Activated naive CD4-positive, alpha-beta T cell treated with anti-CD3 and anti-CD28 coated beads, Interleukin-2, amount 10 ng/mL, durations not matched to agents 7 days and 5 days (primary cell): Measurements from ENCODE around the gene LYST.
"Not testable (repeated sequence)": the region's sequence is repeated elsewhere in the genome, so short reads cannot be mapped to it uniquely, and the experiment has no call there.

Experiments
- CTCF ChIA-PET: fragments of 350-600 bp; sonication (Branson Sonifier 250); formaldehyde crosslinking; loops from one replicate; lab custom pipeline; 2021; ENCODE audit warnings: antibody characterized with exemption; lab: Charles Lee
- DNase-seq: peaks from one replicate; pipeline ENCODE4 v3.0.0-alpha.2; 2020
- H3K27ac Mint-ChIP-seq: one replicate; pipeline ENCODE4 v1.8.0; 2021; ENCODE audit warnings: mild to moderate bottlenecking, moderate library complexity, mixed read lengths
- H3K27me3 Mint-ChIP-seq: one replicate; pipeline ENCODE4 v1.8.0; 2021; ENCODE audit warnings: mild to moderate bottlenecking, mixed read lengths
- H3K36me3 Mint-ChIP-seq: one replicate; pipeline ENCODE4 v1.8.0; 2021; ENCODE audit warnings: mixed read lengths
- H3K4me1 Mint-ChIP-seq: one replicate; pipeline ENCODE4 v1.8.0; 2021; ENCODE audit warnings: mixed read lengths
- H3K4me3 Mint-ChIP-seq: one replicate; pipeline ENCODE4 v1.8.0; 2021; ENCODE audit warnings: mild to moderate bottlenecking, moderate library complexity, mixed read lengths
- H3K9me3 Mint-ChIP-seq: one replicate; pipeline ENCODE4 v1.8.0; 2021; ENCODE audit warnings: mixed read lengths

The LYST gene

DNA sequence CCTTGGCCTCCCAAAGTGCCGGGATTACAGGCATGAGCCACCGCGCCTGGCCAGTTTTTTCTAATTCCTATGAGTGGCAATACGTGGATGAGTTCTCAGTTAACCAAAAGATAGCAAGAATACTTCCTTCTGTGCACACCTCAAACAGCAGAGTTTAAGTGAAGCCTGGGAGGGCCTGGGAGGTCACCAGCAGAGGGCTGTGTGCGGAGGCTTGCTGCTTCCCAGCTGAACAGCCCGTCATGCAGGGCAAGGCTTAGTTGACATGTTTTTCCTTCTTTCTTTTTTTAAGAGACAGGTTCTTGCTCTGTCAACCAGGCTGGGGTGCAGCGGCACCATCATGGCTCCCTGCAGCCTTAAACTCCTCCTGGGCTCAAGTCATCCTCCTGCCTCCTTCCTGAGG lies 234.9 kb downstream of the LYST start:
- Mint-ChIP-seq H3K36me3 (no peaks in the 10 kb centered on the region), H3K4me1 (peaks cover 12% of the 10 kb centered on the region), H3K9me3 (no peaks in the 10 kb centered on the region), H3K4me3 (no peak overlapping the region), H3K27ac (no peak overlapping the region), H3K27me3 (peaks cover 59% of the 10 kb centered on the region)
- no peak for DNase-seq
- CTCF ChIA-PET, result no interaction called here

GRCh38 chr1:235628316-235629005 lies 238.2 kb downstream of the LYST start:
- no peak overlapping the region for H3K4me3 Mint-ChIP-seq
- DNase-seq, result no peak
- H3K27me3 Mint-ChIP-seq, result peaks cover 62% of the 10 kb centered on the region
- H3K36me3 Mint-ChIP-seq, result no peaks in the 10 kb centered on the region
- H3K9me3 Mint-ChIP-seq, result no peaks in the 10 kb centered on the region
- peaks cover 23% of the 10 kb centered on the region for H3K4me1 Mint-ChIP-seq
- H3K27ac Mint-ChIP-seq, result no peak overlapping the region
- CTCF ChIA-PET, result interaction anchor here (0.6 kb wide), 1 partner anchor 1141 kb away, joined by 3 read pairs; no protein-coding TSS in a partner anchor

- no peaks in the 10 kb centered on the region for H3K36me3 Mint-ChIP-seq
These were observed 240.9 kb downstream of the LYST start for GRCh38 chr1:235625831-235626230.

GRCh38 chr1:235625340-235625739 lies 241.4 kb downstream of the LYST start:
- Mint-ChIP-seq H3K36me3 (no peaks in the 10 kb centered on the region), H3K9me3 (no peaks in the 10 kb centered on the region), H3K27me3 (peaks cover 58% of the 10 kb centered on the region), H3K4me3 (no peak overlapping the region), H3K4me1 (peaks cover 12% of the 10 kb centered on the region), H3K27ac (no peak overlapping the region)
- DNase-seq, result no peak
- CTCF ChIA-PET, result interaction anchor here (1.1 kb wide), 1 partner anchor 16 kb away, joined by 3 read pairs; no protein-coding TSS in a partner anchor

More at GRCh38 chr1:235625831-235626230, 240.9 kb downstream of the LYST start:
- Mint-ChIP-seq H3K27ac (no peak overlapping the region), H3K27me3 (peaks cover 60% of the 10 kb centered on the region), H3K9me3 (no peaks in the 10 kb centered on the region), H3K4me1 (peaks cover 12% of the 10 kb centered on the region), H3K4me3 (no peak overlapping the region)
- CTCF ChIA-PET, result interaction anchor here (1.1 kb wide), 1 partner anchor 16 kb away, joined by 3 read pairs; no protein-coding TSS in a partner anchor
- DNase-seq, result no peak

DNA sequence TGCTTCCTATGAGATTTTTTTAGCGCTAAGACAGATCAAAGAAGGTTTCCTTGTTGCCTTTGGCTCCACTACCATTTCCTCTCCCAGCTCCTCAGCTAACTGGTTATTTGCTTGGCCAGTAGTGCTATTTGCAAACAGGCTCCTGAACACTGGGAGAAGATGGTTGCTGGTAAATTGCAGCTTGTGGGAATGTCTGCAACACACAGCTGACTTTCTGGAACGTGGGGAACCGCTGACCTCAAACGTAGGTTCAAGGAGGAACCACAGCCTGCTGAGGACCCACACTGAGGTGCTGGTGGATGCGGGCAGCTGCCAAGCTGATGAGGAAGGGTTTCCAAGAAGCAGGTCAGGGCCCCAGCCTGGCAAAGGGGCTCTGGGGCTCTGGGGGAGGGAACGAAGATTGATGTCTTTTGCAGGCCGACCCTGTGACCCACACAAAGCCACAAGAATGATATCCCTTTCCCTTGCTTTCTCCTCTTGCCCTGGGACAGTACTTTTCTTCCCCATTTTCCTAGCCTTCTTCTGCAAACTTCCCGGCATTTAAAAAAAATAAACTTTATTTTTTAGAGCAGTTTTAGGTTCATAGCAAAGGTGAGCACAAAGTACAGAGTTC lies 241.9 kb downstream of the LYST start:
- H3K4me1 Mint-ChIP-seq, result peaks cover 12% of the 10 kb centered on the region
- no peaks in the 10 kb centered on the region for H3K36me3 Mint-ChIP-seq
- CTCF ChIA-PET, result interaction anchor here (1.3 kb wide), 1 partner anchor 24 kb away, joined by 3 read pairs; no protein-coding TSS in a partner anchor
- no peak overlapping the region for H3K4me3 Mint-ChIP-seq
- no peak overlapping the region for H3K27ac Mint-ChIP-seq
- H3K9me3 Mint-ChIP-seq, result no peaks in the 10 kb centered on the region
- DNase-seq, result no peak
- H3K27me3 Mint-ChIP-seq, result peaks cover 55% of the 10 kb centered on the region

DNA sequence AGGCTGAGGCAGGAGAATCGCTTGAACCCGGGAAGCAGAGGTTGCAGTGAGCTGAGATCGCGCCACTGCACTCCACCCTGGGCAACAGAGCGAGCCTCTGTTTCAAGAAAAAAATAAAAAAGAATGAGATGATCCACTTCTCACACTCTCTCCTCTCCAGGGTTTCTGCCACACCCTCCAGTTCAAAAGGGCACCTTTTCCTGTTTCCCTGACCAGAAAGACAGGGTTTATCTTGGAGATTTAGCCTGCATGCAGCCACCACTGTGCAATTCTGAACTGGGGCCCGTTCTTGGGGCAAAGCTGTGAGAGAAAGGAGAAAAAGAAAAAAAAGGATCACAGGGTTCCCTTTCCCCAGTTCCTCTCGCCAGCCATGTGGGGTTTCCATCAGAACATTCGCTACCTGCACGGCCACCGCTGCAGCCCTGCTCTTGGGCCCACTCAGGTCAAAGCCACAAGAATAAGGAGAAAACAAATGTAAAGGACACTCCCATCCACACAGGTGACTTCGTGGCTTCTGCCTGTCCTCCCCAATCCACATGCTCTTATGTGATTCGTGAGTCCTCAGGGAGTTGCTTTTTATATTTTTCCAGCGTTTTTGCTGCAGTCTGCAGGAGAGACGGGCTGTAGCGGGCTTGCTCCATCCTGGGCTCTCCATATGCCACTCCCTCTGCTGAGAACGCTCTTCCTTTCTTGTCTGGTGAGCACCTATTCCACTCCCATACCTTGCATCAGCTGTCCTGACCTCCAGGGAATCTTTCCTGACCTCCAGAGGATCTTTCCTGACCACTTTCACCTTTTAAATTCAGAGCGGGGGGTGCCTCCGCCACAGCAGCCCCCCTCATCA lies 243.5 kb downstream of the LYST start:
- Mint-ChIP-seq H3K27me3 (peaks cover 50% of the 10 kb centered on the region), H3K4me3 (no peak overlapping the region), H3K4me1 (peaks cover 12% of the 10 kb centered on the region), H3K9me3 (no peaks in the 10 kb centered on the region), H3K27ac (no peak overlapping the region), H3K36me3 (no peaks in the 10 kb centered on the region)
- no peak for DNase-seq
- CTCF ChIA-PET, result interaction anchor here (1.3 kb wide), 1 partner anchor 23 kb away, joined by 3 read pairs; no protein-coding TSS in a partner anchor

- H3K9me3 Mint-ChIP-seq, H3K4me3 Mint-ChIP-seq, DNase-seq, H3K36me3 Mint-ChIP-seq, H3K4me1 Mint-ChIP-seq: not testable (repeated sequence)
- Mint-ChIP-seq H3K27me3 (peaks cover 48% of the 10 kb centered on the region), H3K27ac (peak overlapping the region; percentile 37)
- CTCF ChIA-PET, result interaction anchor here (1.2 kb wide), 3 partner anchors 11 to 104 kb away, joined by 3 to 5 read pairs (median 3); no protein-coding TSS in a partner anchor
These were observed 247.6 kb downstream of the LYST start for GRCh38 chr1:235619149-235619548.

DNA sequence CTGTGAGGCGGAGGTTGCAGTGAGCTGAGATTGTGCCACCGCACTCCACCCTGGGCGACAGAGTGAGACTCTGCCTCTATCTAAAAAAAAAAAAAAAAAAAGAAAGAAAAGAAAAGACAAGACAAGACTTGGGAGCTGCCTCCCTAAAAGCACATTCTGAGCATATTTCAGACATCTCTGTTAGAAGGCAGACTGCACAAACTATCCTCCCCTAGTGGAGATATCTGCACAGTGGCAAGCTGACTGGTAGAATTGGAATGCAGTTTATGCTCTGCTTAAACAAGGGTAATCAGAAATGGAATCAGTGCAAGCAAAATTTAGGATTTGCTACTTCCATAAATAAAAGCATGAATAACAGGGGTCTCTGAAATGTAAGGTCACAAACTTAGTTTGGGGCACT lies 248.9 kb downstream of the LYST start:
- Mint-ChIP-seq H3K27me3 (peaks cover 34% of the 10 kb centered on the region), H3K36me3 (no peaks in the 10 kb centered on the region), H3K4me3 (no peak overlapping the region), H3K27ac (no peak overlapping the region), H3K4me1 (no peaks in the 10 kb centered on the region), H3K9me3 (no peaks in the 10 kb centered on the region)
- CTCF ChIA-PET, result interaction anchor here (0.6 kb wide), 1 partner anchor 16 kb away, joined by 3 read pairs; no protein-coding TSS in a partner anchor
- DNase-seq, result no peak

- DNase-seq, result no peak
- CTCF ChIA-PET, result no interaction called here
- H3K27ac Mint-ChIP-seq, result no peak overlapping the region
- peaks cover 30% of the 10 kb centered on the region for H3K27me3 Mint-ChIP-seq
- no peaks in the 10 kb centered on the region for H3K36me3 Mint-ChIP-seq
- no peaks in the 10 kb centered on the region for H3K4me1 Mint-ChIP-seq
- no peak overlapping the region for H3K4me3 Mint-ChIP-seq
- H3K9me3 Mint-ChIP-seq, result no peaks in the 10 kb centered on the region
These were observed 249.6 kb downstream of the LYST start for GRCh38 chr1:235617140-235617539.

DNA sequence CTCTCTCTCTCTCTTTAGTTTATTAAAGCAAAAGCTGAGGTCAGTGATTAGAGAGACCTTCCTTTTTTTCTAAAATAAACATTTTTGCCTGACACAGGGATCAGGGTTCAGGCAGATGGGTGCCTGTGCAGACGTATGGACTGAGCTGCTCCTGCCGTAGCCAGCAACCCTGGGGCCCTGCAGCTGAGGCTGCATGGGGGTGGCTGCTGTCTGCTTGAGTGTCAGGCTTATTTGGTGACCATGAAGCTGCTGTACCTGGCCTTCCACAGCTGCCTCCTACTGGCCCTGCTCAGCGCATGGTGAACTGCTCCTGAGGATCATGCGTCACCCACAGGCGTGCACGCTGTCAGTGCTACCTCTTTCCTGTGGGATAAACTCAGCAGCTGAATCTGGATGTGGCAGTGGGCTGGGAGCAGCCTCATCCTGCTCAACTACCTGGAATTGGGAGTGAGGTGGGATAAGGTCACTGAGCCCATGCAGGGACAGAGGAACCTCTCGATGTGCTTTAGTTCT lies 252.2 kb downstream of the LYST start:
- Mint-ChIP-seq H3K27ac (no peak overlapping the region), H3K27me3 (peaks cover 31% of the 10 kb centered on the region), H3K4me1 (no peaks in the 10 kb centered on the region), H3K9me3 (no peaks in the 10 kb centered on the region), H3K4me3 (no peak overlapping the region), H3K36me3 (no peaks in the 10 kb centered on the region)
- no peak for DNase-seq
- CTCF ChIA-PET, result interaction anchor here (1.1 kb wide), 1 partner anchor 15 kb away, joined by 5 read pairs; no protein-coding TSS in a partner anchor

DNA sequence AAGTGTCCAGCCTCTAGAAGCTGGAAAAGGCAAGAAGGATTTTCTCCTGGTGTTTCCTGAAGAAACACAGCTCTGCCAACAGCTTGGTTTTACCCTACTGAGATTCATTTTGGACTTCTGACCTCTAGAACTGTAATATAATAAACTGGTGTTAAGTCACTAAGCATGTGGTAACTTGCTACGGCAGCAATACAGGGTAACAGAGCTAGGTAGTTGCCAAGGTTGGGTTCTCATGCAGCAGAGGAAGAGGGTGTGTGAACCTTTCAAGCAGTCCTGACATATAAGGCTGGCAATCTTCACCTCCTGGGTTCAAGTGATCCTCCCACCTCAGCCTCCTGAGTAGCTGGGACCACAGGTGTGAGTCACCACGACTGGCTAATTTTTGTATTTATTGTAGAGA lies 253.1 kb downstream of the LYST start:
- CTCF ChIA-PET, result interaction anchor here (0.8 to 1.1 kb wide), 2 partner anchors 13 to 207 kb away, joined by 3 to 4 read pairs; no protein-coding TSS in a partner anchor
- no peak overlapping the region for H3K27ac Mint-ChIP-seq
- H3K9me3 Mint-ChIP-seq, result no peaks in the 10 kb centered on the region
- no peak for DNase-seq
- H3K27me3 Mint-ChIP-seq, result peaks cover 31% of the 10 kb centered on the region
- H3K36me3 Mint-ChIP-seq, result no peaks in the 10 kb centered on the region
- no peaks in the 10 kb centered on the region for H3K4me1 Mint-ChIP-seq
- H3K4me3 Mint-ChIP-seq, result no peak overlapping the region

DNA sequence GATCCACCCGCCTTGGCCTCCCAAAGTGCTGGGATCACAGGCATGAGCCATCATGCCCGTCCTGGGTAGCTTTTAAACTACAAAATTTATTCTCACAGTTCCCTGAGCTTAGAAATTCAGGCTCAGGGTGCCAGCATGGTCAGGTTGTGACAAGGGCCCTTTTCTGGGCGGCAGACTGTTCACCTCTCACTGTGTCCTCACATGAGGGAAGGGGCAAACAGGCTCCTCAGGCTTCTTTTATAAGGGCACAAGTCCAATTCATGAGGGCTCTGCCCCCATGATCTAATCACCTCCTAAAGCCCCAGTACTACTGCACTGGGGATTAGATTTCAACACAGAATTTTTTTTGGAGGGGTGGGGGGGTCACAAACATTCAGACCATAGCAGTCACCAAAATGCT lies 253.9 kb downstream of the LYST start:
- peaks cover 31% of the 10 kb centered on the region for H3K27me3 Mint-ChIP-seq
- DNase-seq, result no peak
- H3K9me3 Mint-ChIP-seq, result no peaks in the 10 kb centered on the region
- CTCF ChIA-PET, result no interaction called here
- H3K36me3 Mint-ChIP-seq, result no peaks in the 10 kb centered on the region
- H3K4me3 Mint-ChIP-seq, result no peak overlapping the region
- no peak overlapping the region for H3K27ac Mint-ChIP-seq
- no peaks in the 10 kb centered on the region for H3K4me1 Mint-ChIP-seq
